ENCODE results near the gene CRLF2. TPM values are rescaled to one million over a fixed set of nuclear protein-coding genes. Genes with fewer than 3 reads are reported as not detected.

The CRLF2 gene
- total RNA-seq, 1 donor, result not detected

- H3K4me3 ChIP-seq (ENCODE audit: low read depth, low read length), result no peak overlapping the region
- DNase-seq (ENCODE audit: low read depth), result no peak
- no peak for TF ChIP-seq CTCF (IDR thresholded peaks at IDR 0.05; ENCODE audit: insufficient read depth, low read depth, low read length)
Observed at GRCh38 chrX:1152090-1152489, 60.4 kb downstream of the CRLF2 start.

DNA sequence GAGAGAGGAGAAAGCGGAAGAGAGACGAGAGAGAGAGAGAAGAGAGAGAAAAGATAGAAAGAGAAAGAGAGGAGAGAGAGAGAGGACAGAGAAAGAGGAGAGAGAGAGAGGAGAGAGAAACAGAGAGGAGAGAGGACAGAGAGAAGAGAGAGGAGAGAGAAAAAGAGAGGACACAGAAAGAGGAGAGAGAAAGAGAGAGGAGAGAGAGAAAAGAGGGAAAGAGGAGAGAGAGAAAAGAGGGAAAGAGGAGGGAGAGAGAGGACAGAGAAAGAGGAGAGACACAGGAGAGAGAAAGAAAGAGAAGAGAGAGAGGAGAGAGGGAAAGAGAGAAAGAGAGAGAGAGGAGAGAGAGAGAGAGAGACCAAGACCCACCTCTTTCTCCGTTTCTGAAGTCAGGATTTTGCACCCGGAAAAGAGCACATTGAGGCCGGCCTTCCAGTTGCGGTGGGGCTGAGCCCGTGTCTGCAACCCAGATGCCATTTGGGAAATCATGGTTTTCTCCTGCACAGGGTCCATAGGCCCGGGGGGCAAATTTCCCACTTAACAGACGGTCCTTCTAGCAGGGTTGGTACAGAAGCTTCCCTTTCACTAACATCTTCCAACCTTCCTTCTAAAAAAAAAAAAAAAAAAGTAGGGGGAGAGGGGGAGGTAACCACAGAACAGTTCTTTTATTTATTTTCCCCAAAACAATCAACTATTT lies 60.9 kb downstream of the CRLF2 start:
- no peak for TF ChIP-seq CTCF (IDR thresholded peaks at IDR 0.05; ENCODE audit: insufficient read depth, low read depth, low read length)
- DNase-seq (ENCODE audit: low read depth), result no peak
- no peak overlapping the region for H3K4me3 ChIP-seq (ENCODE audit: low read depth, low read length)

DNA sequence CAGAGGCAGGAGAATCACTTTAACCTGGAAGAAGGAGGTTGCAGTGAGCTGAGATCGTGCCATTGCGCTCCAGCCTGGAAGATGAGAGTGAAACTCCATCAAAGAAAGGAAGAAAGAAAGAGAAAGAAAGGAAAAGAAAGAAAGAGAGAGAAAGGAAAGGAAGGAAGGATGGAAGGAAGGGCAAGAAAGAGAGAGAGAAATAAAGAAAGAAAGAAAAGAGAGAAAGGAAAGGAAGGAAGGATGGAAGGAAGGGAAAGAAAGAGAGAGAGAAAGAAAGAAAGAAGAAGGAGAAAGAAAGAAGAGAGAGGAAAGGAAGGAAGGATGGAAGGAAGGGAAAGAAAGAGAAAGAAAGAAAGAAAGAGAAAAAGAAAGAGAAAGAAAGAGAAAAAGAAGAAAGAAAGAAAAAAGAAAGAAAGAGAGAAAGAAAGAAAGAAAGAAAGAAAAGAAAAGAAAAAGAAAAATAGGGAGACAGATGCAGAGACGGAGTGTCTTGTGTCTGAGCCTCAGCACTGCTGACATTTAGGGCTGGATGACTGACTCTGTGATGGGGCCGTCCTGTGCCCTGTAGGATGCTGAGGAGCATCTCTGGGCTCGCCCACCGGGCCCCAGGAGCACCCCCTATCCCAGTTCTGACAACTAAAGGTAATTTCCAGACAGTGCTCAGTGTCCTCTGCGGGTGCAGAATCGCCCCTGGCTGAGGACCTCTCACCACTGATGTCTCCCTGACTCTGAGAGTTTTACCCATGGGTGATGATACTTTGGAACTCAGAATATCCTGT lies 61.7 kb downstream of the CRLF2 start:
- TF ChIP-seq CTCF (IDR thresholded peaks at IDR 0.05; ENCODE audit: insufficient read depth, low read depth, low read length), result no peak

DNA sequence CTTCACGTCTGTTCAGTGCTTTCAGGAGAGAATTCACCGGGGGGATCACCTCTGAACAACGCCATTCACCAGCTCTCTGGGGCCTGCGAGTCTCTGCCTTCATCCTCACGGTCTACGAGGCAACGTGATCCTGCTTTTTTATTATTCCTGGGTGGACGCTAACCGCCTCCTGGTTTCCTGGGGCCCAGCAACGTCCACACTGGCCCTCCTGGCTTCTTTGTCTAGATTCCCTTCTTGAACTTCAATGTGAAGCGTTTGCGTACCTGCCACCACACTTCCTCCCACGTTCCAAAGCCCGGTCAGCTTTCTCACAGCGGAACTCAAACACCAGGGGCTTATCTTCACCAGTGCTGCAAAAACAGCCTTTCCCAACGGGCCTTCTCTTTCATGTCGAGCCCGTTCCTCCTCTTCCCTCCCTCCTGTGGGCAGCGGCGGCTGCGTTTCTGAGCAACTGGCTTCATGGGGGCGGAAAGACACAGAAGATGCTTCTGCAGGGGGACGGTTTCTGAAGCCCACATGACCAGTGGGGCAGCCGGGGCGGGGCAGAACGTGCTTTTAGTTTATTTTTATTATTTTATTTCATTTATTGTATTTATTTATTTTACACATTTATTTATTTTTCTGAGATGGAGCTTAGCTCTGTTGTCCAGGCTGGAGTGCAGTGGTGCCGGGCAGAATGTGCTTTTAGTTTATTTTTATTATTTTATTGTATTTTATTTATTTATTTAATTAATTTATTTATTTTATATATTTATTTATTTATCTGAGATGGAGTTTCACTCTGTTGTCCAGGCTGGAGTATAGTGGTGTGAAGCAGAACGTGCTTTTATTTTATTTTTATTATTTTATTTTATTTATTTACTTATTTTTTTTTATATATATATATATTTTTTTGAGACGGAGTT lies 64.6 kb downstream of the CRLF2 start:
- H3K4me3 ChIP-seq (ENCODE audit: low read depth, low read length), result no peak overlapping the region
- no peak for TF ChIP-seq CTCF (IDR thresholded peaks at IDR 0.05; ENCODE audit: insufficient read depth, low read depth, low read length)
- no peak for DNase-seq (ENCODE audit: low read depth)

More for the DNA sequence above, 61.7 kb downstream of the CRLF2 start:
- no peak for DNase-seq (ENCODE audit: low read depth)
- H3K4me3 ChIP-seq (ENCODE audit: low read depth, low read length), result no peak overlapping the region

DNA sequence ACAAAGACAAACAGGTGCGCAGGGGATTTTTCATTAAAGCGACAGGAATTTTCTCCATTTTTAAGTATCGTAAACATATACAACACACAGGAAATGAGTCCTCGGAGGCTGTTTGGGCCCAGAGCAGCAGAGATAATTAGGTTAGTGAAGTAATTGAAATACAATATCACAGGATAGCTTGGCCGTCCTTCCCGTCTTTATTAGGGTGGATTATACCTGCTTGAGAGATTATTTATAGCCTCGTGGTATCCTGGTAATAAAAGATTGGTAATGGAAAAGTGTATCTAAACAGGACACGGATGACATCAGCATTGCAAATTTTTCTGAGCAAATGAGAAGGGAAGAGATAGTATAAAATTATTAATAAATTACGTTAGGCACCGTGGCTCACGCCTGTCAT lies 68.2 kb downstream of the CRLF2 start:
- no peak overlapping the region for H3K4me3 ChIP-seq (ENCODE audit: low read depth, low read length)
- no peak for DNase-seq (ENCODE audit: low read depth)
- TF ChIP-seq CTCF (IDR thresholded peaks at IDR 0.05; ENCODE audit: insufficient read depth, low read depth, low read length), result no peak

Other genes starting within 250 kb of the CRLF2 start
- gene CSF2RA, start 56.2 kb upstream of the CRLF2 start, total RNA-seq, result not detected in 2 replicates
- not detected in 2 replicates for gene IL3RA, start 124.1 kb upstream of the CRLF2 start, total RNA-seq
- 123 and 170 TPM in 2 replicates for gene SLC25A6, start 179.5 kb upstream of the CRLF2 start, total RNA-seq
- 16.4 and 23.2 TPM in 2 replicates for gene ASMTL, start 240.3 kb upstream of the CRLF2 start, total RNA-seq

All from fibroblast of villous mesenchyme (primary cell).